Hematopoietic multipotent progenitor cell (in vitro differentiated cells): Measurements from ENCODE around the gene DNAH1. TPM values are rescaled to one million over a fixed set of nuclear protein-coding genes. Genes with fewer than 3 reads are reported as not detected.

Experiments used
- DNase-seq, 3 donors: peaks; one replicate each; pipeline ENCODE4 v3.0.0-alpha.2; 2011 to 2015; ENCODE audit warnings: low read depth in 2 of 3, low spot score in 2 of 3
- total RNA-seq: library from RNA; depleted of rRNA; stranded (reverse); fragments of >200 nt; gene quantifications from one replicate; pipeline ENCODE4 v1.2.3, GENCODE V29; 2012

Gene DNAH1
- total RNA-seq, 1 donor = 47.1 TPM

DNA sequence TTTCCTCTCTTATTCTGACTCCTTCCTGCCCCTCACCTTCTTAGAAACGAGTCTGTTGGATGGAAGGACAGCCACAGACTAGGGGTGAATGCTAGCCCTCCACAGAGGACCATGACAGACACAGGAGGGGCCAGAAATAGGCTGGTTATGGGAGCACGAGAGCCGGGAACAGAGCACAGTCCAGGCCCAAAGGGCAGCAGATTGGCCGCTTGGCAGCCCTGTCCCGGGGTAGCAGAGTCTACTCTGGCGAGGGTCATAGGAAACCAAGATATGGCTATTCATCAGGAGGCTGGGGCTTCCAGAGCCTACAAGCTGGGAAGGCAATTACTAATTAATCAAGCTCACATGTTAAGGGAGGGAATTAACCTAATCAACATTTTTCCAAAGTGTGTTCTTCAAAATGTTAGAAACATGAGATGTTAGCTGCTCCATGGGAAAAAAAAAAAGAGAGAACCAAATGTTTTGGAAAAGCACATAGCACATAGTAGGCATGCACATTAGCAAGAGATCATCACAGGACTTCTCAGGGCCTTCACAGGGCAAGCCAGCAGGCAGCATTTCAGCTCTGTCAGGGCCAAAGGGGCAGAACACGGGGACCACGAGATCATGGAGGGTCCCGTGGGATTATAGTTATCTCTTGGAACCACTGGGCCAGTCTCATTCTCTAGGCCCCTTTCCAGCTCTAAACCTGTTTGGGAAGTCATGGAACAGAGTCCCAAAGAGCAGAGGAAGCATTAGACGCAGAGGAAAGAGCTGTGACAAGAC is 115.5 kb downstream of the DNAH1 start:
- no peak for DNase-seq

DNA sequence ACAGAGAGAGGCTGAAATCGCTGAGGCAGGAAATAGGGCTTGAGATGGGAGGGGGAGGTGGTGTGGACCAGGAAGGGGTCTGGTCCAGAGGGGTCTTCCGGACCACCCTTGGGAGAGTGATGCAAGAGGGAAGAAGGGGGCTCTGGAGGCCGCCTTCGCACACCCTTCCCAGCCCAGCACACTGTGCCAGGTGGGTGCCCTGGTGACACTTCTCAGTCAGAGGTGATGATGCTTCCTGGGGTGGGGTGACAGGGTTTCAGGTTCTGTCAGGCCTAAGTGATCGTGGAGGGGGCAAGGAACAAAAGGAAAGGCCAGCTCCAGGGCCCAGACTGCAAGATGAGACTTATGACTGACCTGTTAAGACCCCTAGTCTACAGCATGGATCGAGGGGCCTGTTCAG is 116.1 kb downstream of the DNAH1 start:
- no peak for DNase-seq

DNA sequence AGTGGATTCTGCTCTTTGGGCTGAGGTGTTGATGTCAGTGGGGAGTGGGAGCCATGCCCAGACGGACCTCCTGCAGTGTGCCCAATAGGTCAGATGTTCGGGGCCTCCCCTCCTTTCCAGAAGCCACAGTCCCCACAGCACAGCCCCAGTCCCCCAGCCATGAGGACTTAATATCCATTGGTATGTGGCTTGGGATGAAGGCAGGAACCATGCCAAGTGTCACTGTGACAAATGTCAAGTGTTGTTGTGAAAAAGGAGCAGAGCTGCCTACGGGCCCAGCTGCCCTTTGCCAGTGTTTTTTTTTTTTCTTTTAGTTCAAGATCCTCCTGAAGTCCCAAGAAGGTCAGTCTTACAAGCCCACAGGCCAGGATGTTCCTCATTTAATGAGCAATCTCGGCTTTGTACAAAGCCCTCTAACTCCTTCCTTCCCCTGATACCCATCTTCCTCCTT is 116.6 kb downstream of the DNAH1 start:
- DNase-seq = no peak

DNA sequence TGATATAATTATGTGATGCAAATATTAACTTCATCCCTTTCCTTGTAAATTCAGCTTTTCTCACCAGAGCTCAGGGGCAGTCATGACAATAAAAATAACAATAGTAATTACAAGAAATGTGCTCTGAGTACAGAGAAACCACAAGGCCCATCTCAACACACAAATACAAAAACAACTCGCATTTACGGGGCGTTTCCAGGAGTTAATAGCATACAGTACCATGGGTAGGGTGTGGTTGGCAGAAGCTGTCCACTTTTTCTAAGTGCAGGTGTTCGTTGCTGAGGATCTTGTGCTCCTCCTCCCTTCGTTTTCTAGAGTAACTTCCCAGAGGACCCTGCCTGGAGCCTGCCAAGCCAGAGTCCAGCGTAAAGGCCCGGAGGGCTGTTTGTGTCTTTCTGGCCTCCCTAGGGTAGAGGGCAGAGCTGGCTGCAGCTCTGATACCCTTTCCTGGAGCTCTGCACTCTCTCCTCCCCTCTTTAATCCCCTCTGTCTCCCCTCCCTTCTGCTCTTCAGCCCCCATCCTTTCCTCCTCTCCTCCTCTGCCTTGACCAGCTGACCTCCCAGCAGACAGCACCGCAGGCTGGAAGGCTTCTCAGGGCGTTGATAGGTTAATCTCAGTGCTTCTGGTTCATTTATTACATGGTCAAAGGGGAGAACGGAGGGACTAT is 117.3 kb downstream of the DNAH1 start:
- no peak for DNase-seq

DNA sequence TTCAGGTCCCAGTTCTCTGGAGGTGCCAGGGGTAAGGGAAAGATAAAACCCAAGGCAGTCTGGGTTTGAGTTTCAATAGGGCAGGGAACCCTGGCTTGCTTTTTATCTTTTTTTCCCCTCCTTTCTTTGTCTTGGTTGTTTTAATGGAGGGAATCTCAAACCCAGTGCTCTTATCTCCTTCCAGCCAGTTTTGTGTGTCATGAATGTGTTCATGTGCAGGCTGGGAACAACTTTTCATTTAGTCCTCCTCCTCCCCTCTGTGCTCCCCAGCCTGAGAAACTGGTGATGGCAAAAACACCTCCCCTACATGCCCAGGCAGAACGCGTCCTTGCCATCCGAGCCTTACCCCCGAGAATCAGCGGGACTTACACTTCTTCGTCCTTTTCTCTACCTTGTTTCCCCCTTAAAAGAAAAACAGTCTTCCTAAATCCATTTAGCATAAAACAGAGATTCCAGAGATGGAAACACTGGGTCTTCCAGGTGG is 117.9 kb downstream of the DNAH1 start:
- DNase-seq = no peak

DNA sequence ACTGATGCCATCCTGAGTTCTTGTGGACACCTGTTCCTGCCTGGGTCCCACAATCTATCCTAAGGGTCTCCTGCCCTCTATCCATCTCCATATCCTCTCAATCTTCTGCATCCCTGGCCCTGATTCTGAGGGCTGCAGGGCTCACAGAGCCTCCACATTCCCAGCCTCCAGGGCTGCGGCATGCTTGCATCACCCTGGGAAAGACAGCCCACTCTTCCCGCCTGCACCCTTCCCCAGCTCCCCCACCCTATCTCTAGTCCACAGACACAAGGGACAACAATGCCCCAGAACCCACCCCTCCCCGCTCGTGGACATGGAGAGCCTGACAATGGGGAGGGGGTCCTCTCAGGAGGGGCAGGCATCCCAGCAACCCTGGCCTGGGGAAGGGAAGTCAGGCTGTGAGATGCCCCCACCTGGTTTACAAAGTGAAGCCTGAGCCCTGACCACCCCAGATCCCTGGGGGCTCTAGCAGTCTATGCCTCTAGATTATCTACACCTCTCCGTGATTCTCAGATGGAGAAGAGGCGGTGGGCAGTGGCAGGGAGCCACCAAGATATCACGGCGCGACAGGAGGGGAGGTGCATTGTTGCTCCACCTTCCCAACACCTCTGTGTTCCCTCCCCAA is 118.5 kb downstream of the DNAH1 start:
- DNase-seq = no peak

DNA sequence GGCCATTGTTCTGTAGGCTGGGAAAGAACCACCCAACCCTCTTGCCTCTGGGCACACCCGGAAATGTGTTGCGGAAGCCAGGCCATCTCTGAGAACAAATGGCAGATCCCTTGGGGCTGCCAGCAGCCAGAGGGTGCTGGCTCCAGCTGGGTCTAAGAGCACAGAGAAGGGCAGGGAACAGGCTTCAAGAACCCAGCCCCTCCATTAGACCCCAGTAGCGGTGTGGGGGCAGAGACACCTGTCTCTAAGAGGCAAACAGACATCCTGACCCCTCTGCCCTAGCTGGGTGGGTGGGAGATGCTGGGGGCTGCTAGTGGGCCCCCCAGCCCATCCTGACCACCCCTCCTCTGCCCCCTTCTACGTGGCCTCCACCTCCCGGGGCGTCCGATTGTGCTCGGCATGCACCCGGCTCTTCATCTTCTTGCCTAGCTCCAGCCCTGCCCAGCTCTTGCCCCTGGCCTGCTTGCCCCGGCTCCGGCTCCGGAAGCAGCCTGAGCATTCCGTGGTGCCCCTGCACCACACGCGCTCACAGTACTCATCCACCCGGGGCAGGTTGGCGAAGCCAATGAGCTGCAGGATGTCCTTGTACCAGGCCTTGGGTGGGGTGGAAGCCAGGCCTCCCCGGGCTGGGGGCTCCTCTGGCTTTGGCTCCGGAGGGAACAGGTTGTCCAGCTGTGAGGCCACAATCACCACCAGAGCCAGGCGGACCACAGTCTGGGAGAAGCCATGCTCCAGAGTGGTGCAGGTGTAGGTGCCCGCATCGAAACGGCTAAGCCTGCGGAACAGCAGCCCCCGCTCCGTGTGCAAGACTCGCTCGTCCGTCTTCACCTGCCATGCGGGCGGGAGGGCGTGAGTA is 119.4 kb downstream of the DNAH1 start:
- DNase-seq = no peak

DNA sequence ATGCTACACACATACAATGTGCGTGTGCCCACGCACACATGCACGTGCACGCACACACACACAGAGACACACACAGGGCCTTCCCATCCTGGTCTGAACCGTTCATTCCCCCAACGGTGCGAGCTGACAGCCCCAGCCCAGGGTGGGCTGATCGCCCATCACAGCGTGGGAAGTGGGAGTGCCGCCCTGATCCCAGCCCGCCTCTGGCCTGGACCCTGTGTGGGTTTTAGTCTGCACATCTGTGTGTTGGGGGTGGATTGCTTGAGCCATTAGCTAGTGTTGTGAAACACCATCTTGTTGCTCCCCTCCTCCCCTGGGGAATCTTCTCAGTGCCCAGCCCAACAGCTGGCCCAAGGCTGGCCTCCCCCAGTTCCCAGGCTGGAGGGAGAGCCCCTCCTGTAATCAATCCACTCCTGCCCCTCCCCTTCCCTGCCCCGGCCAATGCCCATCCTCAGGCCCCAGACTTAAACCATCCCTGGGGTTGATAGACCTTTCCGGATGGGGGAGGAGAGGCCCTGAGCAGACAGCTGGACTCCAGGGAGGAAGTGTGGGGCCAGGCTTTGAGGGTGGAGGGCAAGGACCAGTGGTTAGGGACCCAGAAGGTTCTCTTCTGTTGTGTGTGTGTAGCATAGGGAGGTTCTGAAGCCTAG is 120.5 kb downstream of the DNAH1 start:
- DNase-seq = no peak

DNA sequence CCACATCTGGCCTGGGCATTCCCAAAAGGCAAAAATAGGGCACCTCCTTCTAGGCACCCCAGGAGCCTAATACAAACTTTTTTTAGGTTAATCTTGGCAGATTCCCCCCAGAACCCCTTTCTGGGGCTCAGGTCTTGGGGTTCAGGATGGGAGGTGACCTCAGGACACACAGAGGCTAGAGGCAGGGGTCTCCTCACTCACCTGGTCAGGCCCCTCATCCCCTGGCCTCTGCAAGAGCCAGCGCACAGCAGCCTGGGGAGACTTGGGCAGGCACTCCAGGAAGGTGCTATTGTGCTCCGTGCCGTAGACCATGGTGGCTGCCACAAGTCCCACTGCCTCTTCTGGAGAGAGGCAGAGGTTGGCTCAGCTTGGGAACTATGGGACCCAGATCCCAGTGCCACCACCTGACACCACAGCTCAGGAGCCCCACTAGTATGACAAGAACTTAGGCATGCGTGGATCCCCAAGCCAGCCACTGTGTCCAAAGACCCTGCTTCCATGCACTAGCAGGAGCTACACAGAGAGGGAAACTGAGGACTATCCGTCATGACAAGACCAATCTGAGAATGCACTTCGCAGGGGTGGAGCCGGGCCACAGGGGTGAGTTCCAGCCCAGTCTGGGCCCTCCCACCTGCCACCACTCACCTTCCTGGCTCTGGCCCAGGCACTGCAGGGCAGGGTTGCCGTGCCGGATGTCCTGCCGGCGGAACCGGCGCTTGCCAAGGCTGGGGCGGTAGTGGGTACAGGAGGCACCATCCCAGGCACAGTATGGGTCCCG is 121.4 kb downstream of the DNAH1 start:
- no peak for DNase-seq

DNA sequence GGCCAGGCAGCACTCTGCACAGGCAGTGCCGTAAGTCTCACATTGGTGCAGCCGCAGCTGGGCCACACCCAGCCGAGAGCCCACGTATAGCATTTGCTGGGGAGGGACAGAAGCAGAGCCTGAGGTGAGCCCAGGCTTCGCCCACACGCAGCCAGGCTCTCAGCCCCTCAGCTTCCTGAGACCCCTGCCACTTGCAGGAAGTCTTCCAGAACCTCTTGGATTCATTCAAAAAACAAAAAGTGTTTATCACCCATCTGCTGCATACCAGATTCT is 121.9 kb downstream of the DNAH1 start:
- no peak for DNase-seq

DNA sequence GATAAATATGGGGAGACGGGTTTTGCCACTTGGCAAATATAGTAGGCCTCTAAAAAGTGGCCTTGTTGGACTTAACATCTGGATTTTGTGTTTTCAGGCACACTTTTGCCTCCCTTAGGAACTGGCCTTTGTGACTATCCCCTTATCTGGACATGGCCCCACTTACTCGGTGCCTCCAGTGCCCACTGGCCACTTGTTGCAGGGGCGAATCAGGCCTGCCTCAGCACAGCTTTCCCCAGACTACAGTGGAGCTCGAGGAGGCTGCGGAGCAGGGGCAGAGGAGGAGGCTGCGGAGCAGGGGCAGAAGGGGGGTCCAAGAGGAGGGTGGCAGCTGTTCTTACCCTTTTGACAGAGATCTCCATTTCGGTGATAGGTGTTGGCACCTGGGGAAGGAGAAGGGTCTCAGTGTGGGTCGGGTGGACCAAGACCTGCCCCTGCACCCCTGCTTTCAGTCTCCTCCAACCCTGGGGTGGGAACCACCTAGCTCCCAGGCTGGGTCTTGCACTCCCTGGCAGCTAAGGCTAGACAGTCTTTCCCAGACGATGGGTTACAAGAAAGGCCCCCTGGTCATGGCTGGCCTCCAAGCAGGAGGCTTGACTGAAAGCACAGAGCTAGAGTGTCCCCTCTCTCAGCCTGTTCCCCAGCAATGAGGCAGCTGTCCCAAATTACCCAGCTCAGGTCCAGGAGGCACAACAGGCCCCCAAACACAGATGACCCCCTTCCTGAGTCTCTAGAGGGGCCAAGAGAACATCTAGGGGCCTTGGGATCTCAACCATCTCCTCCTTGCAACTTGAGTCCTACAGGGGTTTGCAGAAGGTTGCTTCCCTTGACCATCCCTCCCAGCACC is 122.7 kb downstream of the DNAH1 start:
- no peak for DNase-seq

DNA sequence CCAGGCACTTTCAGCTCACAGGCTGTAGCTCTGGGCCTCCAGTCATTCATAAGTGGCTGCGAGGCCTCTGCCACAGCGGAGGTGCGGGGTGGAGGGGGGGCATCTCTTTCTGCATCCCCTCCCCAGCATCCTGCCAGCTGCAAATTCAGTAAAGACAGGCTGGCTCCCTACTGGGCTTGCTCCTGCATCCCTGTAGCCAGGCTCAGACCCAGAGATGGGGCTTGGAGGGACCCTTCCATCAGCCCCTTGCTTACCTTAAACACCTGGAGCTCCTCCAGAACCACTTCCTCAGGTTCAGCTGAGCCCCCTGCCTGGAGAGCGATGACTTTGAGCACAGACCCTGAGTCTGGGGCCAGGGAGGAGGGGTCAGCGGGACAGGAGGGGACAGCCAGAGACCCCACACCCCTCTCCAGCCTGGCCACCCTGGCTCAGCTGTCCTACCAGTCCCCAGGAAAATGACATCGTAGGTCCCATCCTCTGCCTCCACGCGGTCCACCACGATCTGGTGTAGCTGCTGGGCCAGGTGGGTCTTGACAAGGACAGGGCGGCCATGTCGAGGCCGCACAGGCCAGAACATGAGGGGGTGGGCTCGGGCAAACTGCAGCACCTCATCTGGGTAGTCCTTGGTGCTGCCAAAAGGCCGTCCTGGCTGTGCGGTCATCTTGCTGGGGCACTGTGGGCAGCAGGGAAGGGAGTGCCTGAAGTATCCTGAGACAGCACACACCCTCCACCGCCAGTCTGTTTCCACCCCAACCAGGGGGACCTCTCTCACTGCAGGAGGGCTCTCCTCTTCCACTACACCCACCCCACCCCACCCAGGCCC is 123.5 kb downstream of the DNAH1 start:
- no peak for DNase-seq

DNA sequence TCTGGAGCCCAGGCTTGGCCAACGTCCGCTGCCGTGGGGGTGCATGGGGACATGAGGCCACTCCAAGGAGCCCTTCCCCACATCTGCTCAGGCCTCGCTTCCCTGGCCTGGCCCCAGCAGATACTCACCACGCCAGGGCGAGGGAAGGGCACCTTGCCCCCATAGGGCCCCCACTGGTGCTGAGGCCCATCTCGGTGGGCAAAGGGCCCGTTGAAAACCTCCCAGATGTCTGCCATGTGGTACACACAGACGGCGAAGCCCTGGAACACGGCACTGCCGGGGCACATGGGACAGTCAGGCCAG is 124.1 kb downstream of the DNAH1 start:
- no peak for DNase-seq

DNA sequence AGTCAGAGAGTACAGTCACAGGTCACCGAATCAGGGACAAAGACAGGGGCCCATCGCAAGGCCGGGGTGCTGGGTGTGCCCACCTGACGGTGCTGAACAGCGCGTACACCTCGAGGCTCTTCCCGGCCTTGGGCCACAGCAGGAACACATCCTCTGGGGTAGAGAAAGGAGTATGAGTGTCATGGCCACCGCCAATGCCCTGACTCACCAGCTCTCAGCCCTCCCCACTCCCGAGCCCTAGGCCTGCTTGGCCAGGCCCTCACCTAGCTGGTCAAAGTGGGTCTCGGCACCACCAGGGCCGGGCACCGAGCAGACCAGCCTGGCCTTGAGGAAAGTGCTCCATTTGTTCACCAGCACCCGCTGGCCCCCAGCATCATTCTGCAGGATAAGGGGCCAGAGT is 124.6 kb downstream of the DNAH1 start:
- no peak for DNase-seq

DNA sequence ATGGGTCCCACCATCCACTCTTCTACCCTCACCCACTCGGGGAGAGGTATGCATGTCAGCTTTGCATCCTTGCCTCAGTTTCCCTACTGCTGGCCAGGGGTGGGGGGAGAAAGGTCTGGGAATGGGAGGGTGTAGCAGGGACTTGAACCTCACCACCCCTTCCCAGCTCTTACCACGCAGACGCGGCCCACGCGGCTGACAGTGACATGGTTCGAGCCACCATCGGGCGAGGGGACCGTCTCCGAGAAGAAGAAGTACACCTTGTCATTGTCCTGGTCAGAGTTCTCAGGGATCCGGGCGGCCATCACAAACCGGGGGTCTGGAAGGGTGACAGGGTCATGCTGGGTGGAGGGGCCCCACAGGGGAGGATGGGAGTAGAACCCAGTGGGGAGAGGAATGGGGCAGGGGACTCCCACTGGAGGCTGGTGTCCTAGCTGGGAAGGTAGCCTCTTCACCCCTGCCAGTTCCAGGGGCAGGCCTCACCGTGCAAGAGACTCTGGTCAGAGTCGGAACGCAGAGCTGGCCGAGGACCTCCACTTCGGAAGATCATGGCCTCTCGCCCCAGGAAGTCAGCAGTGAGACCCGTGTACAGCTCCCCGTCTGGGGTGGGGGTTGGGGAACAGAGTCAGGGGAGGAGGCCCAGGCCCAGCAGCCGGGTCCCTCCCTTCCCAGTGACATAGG is 125.1 kb downstream of the DNAH1 start:
- DNase-seq = no peak

DNA sequence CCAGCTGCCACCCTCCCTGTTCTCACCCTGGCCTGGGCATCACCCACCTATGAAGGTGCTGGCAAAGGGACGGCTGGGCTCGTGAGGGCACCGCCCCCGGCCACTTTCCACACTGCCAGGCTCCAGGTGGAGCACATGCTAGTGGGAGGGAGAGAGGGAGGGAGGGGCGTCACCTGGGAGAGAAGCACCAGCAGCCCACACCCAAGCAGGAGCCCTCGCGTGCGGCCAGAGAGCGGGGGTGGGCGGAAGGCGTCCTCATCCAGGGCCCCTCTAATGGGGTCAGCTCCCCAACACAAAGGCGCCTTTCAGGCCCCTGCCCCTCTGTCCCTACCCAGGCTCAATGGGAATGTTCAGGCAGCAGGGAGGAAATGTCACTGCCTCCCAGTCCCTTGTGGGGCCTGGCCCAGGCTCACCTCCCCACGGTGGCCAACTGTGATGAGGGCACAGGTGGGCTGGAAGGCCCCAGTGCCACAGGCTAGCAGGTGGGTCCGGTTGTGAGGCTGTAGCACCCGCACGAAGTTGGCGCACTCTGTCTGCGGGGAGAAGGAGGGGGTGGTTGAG is 125.7 kb downstream of the DNAH1 start:
- no peak for DNase-seq
